Tibial artery (tissue), 4 donors: Measurements from ENCODE around the gene RYK.

Source experiments
- DNase-seq, 2 donors: peaks; one replicate each; pipeline ENCODE4 v3.0.0-alpha.2; 2019
- H3K27ac ChIP-seq, 2 donors: fragments of 200-600 bp; sonication (generic) in 1 of 2; 1 replicate in 1 of 2; 2 replicates in 1 of 2; pipeline ENCODE4 v1.5.1; 2018 to 2019; ENCODE audit warnings: mild to moderate bottlenecking in 1 of 2
- H3K27me3 ChIP-seq, 2 donors: fragments of 200-600 bp; sonication (generic) in 1 of 2; one replicate each; pipeline versions ENCODE4 v1.5.1 to v1.6.0; 2016 to 2019
- H3K36me3 ChIP-seq, 3 donors: fragments of 200-600 bp; sonication (generic) in 2 of 3; one replicate each; pipeline ENCODE4 v1.5.1; 2016 to 2019; ENCODE audit warnings: mild to moderate bottlenecking in 2 of 3
- H3K4me1 ChIP-seq, 4 donors: fragments of 200-600 bp; sonication (generic) in 2 of 4; 1 replicate in 3 of 4; 2 replicates in 1 of 4; pipeline ENCODE4 v1.5.1; 2016 to 2019
- H3K4me3 ChIP-seq, 2 donors: fragments of 200-600 bp; sonication (generic) in 1 of 2; 1 replicate in 1 of 2; 2 replicates in 1 of 2; pipeline ENCODE4 v1.5.1; 2018 to 2019; ENCODE audit warnings: mild to moderate bottlenecking in 2 of 2
- H3K9me3 ChIP-seq, 3 donors: fragments of 200-600 bp; sonication (generic) in 1 of 3; one replicate each; pipeline ENCODE4 v1.5.1; 2016 to 2019
- intact Hi-C: fragments of 100-400 bp; cut with DNase I; formaldehyde crosslinking; loops from one replicate; pipeline ENCODE4 v1.15.0; 2023; ENCODE audit warnings: low total_unique reads
- TF ChIP-seq, protein P1 (sequence below), 2 experiments: fragments of 200-600 bp in 1 of 2; fragments of 450-650 bp in 1 of 2; IDR thresholded peaks; one replicate each; pipeline ENCODE4 v1.5.1; 2017 to 2019; ENCODE audit warnings: antibody characterized with exemption in 2 of 2, mild to moderate bottlenecking in 1 of 2, moderate library complexity in 1 of 2

The RYK gene

DNA sequence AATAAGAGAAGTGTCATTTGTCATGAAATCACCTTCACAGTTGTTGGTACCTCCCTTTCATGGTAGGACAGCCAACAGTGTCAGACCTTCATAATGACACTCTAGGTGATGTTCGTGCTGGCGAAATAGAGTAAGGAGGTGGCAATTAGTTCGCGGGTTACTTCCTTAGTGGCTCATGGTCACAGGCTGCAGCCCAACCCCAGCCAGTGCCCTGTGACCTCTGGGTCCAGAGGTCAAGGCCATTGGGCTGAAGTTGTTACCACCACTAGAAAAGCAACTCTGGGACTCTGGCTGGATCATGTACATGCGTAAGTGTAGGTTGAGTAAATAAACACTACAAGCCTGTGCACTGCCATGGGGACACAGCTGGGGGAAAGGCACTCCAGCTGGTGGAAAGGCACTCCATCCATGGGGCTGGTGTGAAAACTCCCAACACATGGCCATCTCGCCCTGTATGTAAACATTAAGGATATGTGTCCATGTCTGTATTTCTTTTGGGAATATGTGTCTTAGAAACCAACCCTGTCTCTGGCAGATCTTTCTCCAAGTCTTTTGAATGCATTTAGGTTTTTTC lies 106.7 kb downstream of the RYK start:
- H3K4me3 ChIP-seq = no peak overlapping the region
- H3K27ac ChIP-seq = no peak overlapping the region
- intact Hi-C loops = no loop called here
- H3K9me3 ChIP-seq = no peaks in the 10 kb centered on the region
- H3K4me1 ChIP-seq = peaks cover 0 to under 1% (median 0%) of the 10 kb centered on the region in 4 donors
- DNase-seq = no peak
- TF ChIP-seq, protein P1, sequence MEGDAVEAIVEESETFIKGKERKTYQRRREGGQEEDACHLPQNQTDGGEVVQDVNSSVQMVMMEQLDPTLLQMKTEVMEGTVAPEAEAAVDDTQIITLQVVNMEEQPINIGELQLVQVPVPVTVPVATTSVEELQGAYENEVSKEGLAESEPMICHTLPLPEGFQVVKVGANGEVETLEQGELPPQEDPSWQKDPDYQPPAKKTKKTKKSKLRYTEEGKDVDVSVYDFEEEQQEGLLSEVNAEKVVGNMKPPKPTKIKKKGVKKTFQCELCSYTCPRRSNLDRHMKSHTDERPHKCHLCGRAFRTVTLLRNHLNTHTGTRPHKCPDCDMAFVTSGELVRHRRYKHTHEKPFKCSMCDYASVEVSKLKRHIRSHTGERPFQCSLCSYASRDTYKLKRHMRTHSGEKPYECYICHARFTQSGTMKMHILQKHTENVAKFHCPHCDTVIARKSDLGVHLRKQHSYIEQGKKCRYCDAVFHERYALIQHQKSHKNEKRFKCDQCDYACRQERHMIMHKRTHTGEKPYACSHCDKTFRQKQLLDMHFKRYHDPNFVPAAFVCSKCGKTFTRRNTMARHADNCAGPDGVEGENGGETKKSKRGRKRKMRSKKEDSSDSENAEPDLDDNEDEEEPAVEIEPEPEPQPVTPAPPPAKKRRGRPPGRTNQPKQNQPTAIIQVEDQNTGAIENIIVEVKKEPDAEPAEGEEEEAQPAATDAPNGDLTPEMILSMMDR (IDR thresholded peaks at IDR 0.05) = no peak
- H3K36me3 ChIP-seq = peaks cover 5 to 11% (median 8%) of the 10 kb centered on the region in 3 donors
- no peaks in the 10 kb centered on the region for H3K27me3 ChIP-seq

DNA sequence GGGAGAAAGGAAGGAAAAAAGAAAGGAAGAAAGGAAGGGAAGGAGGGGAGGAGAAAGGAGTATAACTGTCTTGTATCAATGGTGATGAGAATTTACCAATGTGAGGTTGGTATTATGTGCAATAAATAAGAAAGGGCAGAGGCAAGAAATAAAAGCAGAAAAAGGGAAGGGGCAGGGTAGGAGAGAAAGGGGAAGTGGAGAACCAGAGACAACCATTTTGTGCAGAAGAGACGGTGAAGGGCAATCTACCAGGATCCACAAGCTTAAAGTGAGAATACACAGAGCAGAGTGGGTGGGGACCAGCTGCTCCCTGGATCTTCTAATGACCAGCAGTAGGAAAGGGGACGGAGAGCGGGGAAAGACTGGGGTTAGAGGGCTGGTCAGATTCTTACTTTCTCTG lies 114.1 kb downstream of the RYK start:
- Histone ChIP-seq H3K4me1 (no peaks in the 10 kb centered on the region), H3K27ac (no peak overlapping the region)
- intact Hi-C loops = no loop called here

DNA sequence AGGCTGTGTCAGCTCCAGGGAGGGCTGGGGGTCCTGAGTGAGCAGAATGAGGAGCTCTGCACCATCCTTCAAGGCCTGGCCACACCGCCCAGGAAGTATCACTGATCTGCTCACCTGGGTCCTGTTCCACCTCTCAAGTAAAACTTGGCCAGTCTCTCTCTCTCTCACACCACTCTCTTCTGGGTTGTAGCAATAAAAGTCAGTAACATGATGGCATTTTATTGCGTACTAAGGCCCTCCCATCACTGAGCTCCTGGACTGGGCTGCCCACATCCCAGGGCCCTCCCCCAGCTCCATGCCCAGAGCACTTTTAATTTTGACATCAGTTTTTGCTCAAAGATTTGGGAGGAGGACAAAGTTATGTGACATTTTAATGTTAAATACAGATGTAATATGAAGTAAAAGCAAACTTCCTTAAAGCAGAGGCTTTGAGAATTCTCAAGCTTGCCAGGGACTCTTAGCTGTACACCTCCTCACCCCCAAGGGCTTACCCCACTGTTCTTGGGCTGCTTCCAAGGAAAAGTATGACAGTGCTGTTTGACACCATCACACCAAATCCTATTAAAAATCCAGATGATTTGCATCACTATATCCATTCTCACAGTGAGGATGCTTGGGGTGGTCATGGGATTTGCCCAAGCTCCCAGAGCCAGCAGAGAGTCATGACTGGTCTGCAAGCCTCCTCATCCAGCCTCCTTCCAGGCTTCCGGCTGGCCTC lies 115.8 kb downstream of the RYK start:
- Histone ChIP-seq H3K4me3 (no peak overlapping the region), H3K36me3 (peaks cover 0 to 2% (median 0%) of the 10 kb centered on the region in 3 donors), H3K27ac (no peak overlapping the region), H3K27me3 (no peaks in the 10 kb centered on the region), H3K4me1 (no peaks in the 10 kb centered on the region), H3K9me3 (peaks cover 0 to 2% (median 0%) of the 10 kb centered on the region in 3 donors)
- intact Hi-C loops = no loop called here
- TF ChIP-seq, protein P1 (IDR thresholded peaks at IDR 0.05) = no peak
- DNase-seq = no peak

More for the DNA sequence above, 114.1 kb downstream of the RYK start:
- Histone ChIP-seq H3K27me3 (no peaks in the 10 kb centered on the region), H3K36me3 (peaks cover 0 to 11% (median 8%) of the 10 kb centered on the region in 3 donors), H3K9me3 (peaks cover 0 to 2% (median 0%) of the 10 kb centered on the region in 3 donors), H3K4me3 (no peak overlapping the region)
- TF ChIP-seq, protein P1 (IDR thresholded peaks at IDR 0.05) = no peak
- DNase-seq = no peak

DNA sequence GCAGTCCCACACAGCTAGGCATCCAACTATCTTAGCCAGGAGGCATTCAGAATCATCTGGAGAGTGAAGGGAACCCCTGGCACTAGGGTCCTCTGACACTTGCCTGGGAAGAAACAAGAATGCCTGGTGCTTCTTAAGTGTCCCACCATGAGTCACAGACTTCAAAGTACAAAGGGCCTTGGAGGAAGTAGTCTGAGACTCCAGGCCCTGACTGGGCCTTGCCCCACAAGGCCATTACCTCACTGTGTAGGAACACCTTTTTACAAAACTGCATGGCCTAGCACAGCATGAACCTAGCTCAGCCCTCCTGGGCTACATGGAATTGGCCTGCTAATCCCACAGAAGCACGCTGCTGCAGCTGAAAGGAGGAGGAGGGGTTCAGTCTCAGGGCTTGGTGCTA lies 116.4 kb downstream of the RYK start:
- DNase-seq = no peak
- Histone ChIP-seq H3K36me3 (peaks cover 3 to 5% (median 5%) of the 10 kb centered on the region in 3 donors), H3K4me3 (no peak overlapping the region), H3K4me1 (no peaks in the 10 kb centered on the region), H3K9me3 (peaks cover 0 to 2% (median 0%) of the 10 kb centered on the region in 3 donors), H3K27ac (no peak overlapping the region), H3K27me3 (no peaks in the 10 kb centered on the region)
- TF ChIP-seq, protein P1 (IDR thresholded peaks at IDR 0.05) = no peak
- intact Hi-C loops = no loop called here

DNA sequence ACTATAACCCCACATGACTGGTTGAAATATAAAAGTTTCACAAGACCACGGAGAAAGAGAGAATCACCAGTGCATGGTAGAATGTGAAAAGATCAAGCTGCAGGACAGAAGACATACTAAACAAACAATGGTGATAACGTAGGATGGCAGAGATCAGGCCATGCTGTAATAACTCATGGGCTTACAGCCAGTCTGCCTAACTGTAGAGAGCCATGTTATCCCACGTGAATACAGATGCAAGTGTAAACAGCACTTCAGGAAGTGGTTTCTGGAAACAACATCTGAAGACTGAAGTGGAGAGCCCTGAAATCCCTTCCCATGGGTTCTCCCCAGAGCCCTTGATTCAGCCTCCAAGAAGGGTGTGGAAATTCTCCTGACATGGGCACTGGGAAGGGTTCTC lies 117.7 kb downstream of the RYK start:
- Histone ChIP-seq H3K4me3 (no peak overlapping the region), H3K36me3 (peaks cover 11 to 13% (median 12%) of the 10 kb centered on the region in 3 donors), H3K27ac (no peak overlapping the region), H3K27me3 (no peaks in the 10 kb centered on the region), H3K4me1 (no peaks in the 10 kb centered on the region), H3K9me3 (no peaks in the 10 kb centered on the region)
- intact Hi-C loops = no loop called here
- DNase-seq = no peak
- TF ChIP-seq, protein P1 (IDR thresholded peaks at IDR 0.05) = no peak
